Heart right ventricle (tissue), 16 donors: ENCODE data around the gene DLX1. TPM values are rescaled to one million over a fixed set of nuclear protein-coding genes. Genes with fewer than 3 reads are reported as not detected.

Experiments
- ATAC-seq, 8 donors: fragments of 200-7000 bp; cut with Tn5 transposase; one replicate each; pipeline ENCODE4 v1.9.1; 2020; ENCODE audit warnings: mild to moderate bottlenecking in 8 of 8, moderate library complexity in 8 of 8, moderate number of reproducible peaks in 1 of 8
- DNase-seq, 2 donors: peaks; one replicate each; pipeline ENCODE4 v3.0.0-alpha.2; 2020
- H3K27ac ChIP-seq, 10 donors: fragments of 200-600 bp; sonication (generic) in 2 of 10; one replicate each; pipeline versions ENCODE4 v1.5.0 to v1.8.0; 2020 to 2022; ENCODE audit warnings: mild to moderate bottlenecking in 3 of 10
- H3K27me3 ChIP-seq, 7 donors: fragments of 200-600 bp; one replicate each; pipeline ENCODE4 v1.8.0; 2021 to 2022; ENCODE audit warnings: mild to moderate bottlenecking in 2 of 7
- H3K36me3 ChIP-seq, 9 donors: fragments of 200-600 bp; sonication (generic) in 1 of 9; one replicate each; pipeline versions ENCODE4 v1.5.0 to v1.8.0; 2020 to 2022; ENCODE audit warnings: mild to moderate bottlenecking in 2 of 9
- H3K4me1 ChIP-seq, 9 donors: fragments of 200-600 bp; sonication (generic) in 1 of 9; one replicate each; pipeline versions ENCODE4 v1.5.0 to v1.8.0; 2020 to 2022; ENCODE audit warnings: mild to moderate bottlenecking in 4 of 9
- H3K4me3 ChIP-seq, 10 donors: fragments of 200-600 bp; sonication (generic) in 2 of 10; one replicate each; pipeline versions ENCODE4 v1.5.0 to v1.8.0; 2020 to 2022; ENCODE audit warnings: mild to moderate bottlenecking in 7 of 10, moderate library complexity in 2 of 10
- H3K9me3 ChIP-seq, 11 donors: fragments of 200-600 bp in 10 of 11; sonication (generic) in 2 of 11; one replicate each; pipeline versions ENCODE4 v1.5.0 to v1.8.0; 2013 to 2022; ENCODE audit warnings: mild to moderate bottlenecking in 2 of 11, control low read depth in 1 of 11, moderate library complexity in 1 of 11
- CTCF ChIP-seq, 9 donors: fragments of 200-600 bp; sonication (generic) in 2 of 9; IDR thresholded peaks; one replicate each; pipeline versions ENCODE4 v1.5.0 to v1.8.0; 2021 to 2022; ENCODE audit warnings: antibody characterized with exemption in 9 of 9, mild to moderate bottlenecking in 5 of 9, moderate library complexity in 1 of 9
- WGBS, 2 donors: extraction: QIAGEN DNeasy Blood & Tissue Kit; methylation state at CpG; one replicate each; pipeline ENCODE4 v1.1.7; 2013; ENCODE audit warnings: inconsistent platforms in 1 of 2; 5-methylcytosine and 5-hydroxymethylcytosine counted together
- intact Hi-C, 10 donors: fragments of 100-400 bp; cut with DNase I; formaldehyde crosslinking; loops; one replicate each; pipeline versions ENCODE4 v1.11.1 to v1.14.2; 2022
- polyA plus RNA-seq, 2 donors: library from polyadenylated mRNA; stranded (reverse); fragments of 200-250 nt; gene quantifications; one replicate each; pipeline ENCODE4 v1.2.3, GENCODE V29; 2013
- total RNA-seq, 10 donors: library from RNA; stranded (reverse); fragmentation: NEBNext Ultra II Directional in 3 of 10; extraction: Animal tissue kit (Norgen Biotek cat#: 25700) in 3 of 10; gene quantifications; one replicate each; pipeline versions ENCODE4 v1.2.1 to v1.2.4, GENCODE V29; 2021 to 2023
- donor health status: Arrhythmogenic right ventricular cardiomyopathy.
- donor health status: ischemic (EF 13 %, LVEDD 7.1; RV severe dilation, severe dysfunction).
- donor health status: healthy with polysubstance abuse.
- donor health status: DM: no; HTN: yes; CAD: no.
- donor health status: DM: no; HTN: no; CAD: no.
- donor health status: ischemic (EF 25% LVEDD 6.9; RV normal size, moderate dysfunction).
- donor health status: ischemic (EF 25% LVEDD 5.7; RV mildly dilated, moderate dysfunction).
- donor health status: healthy.
- donor health status: DM: yes; HTN: yes; CAD: no.
- donor health status: Ischemic cardiomyopathy.
- donor health status: ischemic (EF 35%, LVEDD 5.7; RV mildly dilated, moderate dysfunction).
- donor health status: nonischemic (EF 11% LVEDD 7.7; RV severe dilation, severe dysfunction).
- donor health status: DM: yes; HTN: yes; CAD: no.
- donor health status: PGD.
- donor health status: ischemic (EF 29% LVEDD 5.4; RV normal size, mild dysfunction).
- donor health status: nonischemic (EF 23%, LVEDD 6.1; RV moderate dilation, normal function).

DLX1 gene
- total and polyA plus RNA-seq, 12 donors = 0.10 to 0.41 TPM; not detected in 10

- no peak for TF ChIP-seq CTCF (IDR thresholded peaks at IDR 0.05)
- 73 to 77% methylated on average over 5 of the region's 5 CpGs for WGBS, 2 donors
- H3K4me1 ChIP-seq = peaks cover 0 to 5% (median 0%) of the 10 kb centered on the region in 9 donors
- H3K9me3 ChIP-seq = no peaks in the 10 kb centered on the region
- no peak for ATAC-seq
- no peak for DNase-seq
- intact Hi-C loops = no loop called here
- H3K4me3 ChIP-seq = no peak overlapping the region
- no peaks in the 10 kb centered on the region for H3K36me3 ChIP-seq
- no peak overlapping the region for H3K27ac ChIP-seq
- H3K27me3 ChIP-seq = peaks cover 0 to 77% (median 39%) of the 10 kb centered on the region in 7 donors
Observed at GRCh38 chr2:172116107-172116506, 30.8 kb downstream of the DLX1 start.

- Histone ChIP-seq H3K4me1 (peaks cover 0 to 5% (median 0%) of the 10 kb centered on the region in 9 donors), H3K4me3 (no peak overlapping the region), H3K9me3 (no peaks in the 10 kb centered on the region), H3K36me3 (no peaks in the 10 kb centered on the region), H3K27ac (no peak overlapping the region), H3K27me3 (peaks cover 0 to 48% (median 27%) of the 10 kb centered on the region in 7 donors)
- no peak for DNase-seq
- ATAC-seq = no peak
- no peak for TF ChIP-seq CTCF (IDR thresholded peaks at IDR 0.05)
- intact Hi-C loops = no loop called here
Observed at GRCh38 chr2:172119089-172119488, 33.8 kb downstream of the DLX1 start.

GRCh38 chr2:172120118-172120517 is 34.8 kb downstream of the DLX1 start:
- Histone ChIP-seq H3K9me3 (no peaks in the 10 kb centered on the region), H3K36me3 (no peaks in the 10 kb centered on the region), H3K27me3 (peaks cover 0 to 40% (median 19%) of the 10 kb centered on the region in 7 donors), H3K4me3 (no peak overlapping the region), H3K4me1 (peaks cover 0 to 5% (median 0%) of the 10 kb centered on the region in 9 donors), H3K27ac (no peak overlapping the region)
- intact Hi-C loops = loop anchor here in 3 of 10 donors (10.0 kb wide), 2 partner anchors 525 to 545 kb away; no protein-coding TSS in a partner anchor
- ATAC-seq = no peak
- WGBS, 2 donors = 61 to 64% methylated on average over 2 of the region's 2 CpGs
- no peak for DNase-seq
- TF ChIP-seq CTCF (IDR thresholded peaks at IDR 0.05) = no peak

GRCh38 chr2:172128484-172128883 is 43.2 kb downstream of the DLX1 start:
- intact Hi-C loops = loop anchor here in 4 of 10 donors (5.0 to 10.0 kb wide), 3 partner anchors 531 to 554 kb away; no protein-coding TSS in a partner anchor
- H3K4me1 ChIP-seq = no peaks in the 10 kb centered on the region
- no peaks in the 10 kb centered on the region for H3K36me3 ChIP-seq
- DNase-seq (no peak), ATAC-seq (no peak)
- H3K9me3 ChIP-seq = peaks cover 0 to 11% (median 0%) of the 10 kb centered on the region in 11 donors
- H3K27me3 ChIP-seq = peaks cover 0 to 12% (median 0%) of the 10 kb centered on the region in 7 donors
- H3K4me3 ChIP-seq = no peak overlapping the region
- TF ChIP-seq CTCF (IDR thresholded peaks at IDR 0.05) = no peak
- no peak overlapping the region for H3K27ac ChIP-seq
